Suppressor macrophage treated with lipopolysaccharide for 4 hours (primary cell): ENCODE measurements around the gene COA8.
A peak's percentile ranks its signal among the peaks of the same experiment; 100 is the strongest.

Experiments used
- DNase-seq: peaks from one replicate; pipeline ENCODE4 v3.0.0-alpha.2; 2020

COA8 gene

GRCh38 chr14:103538291-103539055 is 24.3 kb upstream of the COA8 start:
- no peak for DNase-seq

- DNase-seq: no peak
Measured at GRCh38 chr14:103539056-103539825, 23.5 kb upstream of the COA8 start.

- DNase-seq: no peak
Measured at GRCh38 chr14:103540821-103541708, 21.7 kb upstream of the COA8 start.

GRCh38 chr14:103541709-103542604 is 20.8 kb upstream of the COA8 start:
- no peak for DNase-seq

- DNase-seq: no peak
Measured at GRCh38 chr14:103542605-103543088, 20.1 kb upstream of the COA8 start.

- DNase-seq: no peak
Measured at GRCh38 chr14:103543140-103543539, 19.6 kb upstream of the COA8 start.

- DNase-seq: no peak
Measured at GRCh38 chr14:103543721-103544387, 18.9 kb upstream of the COA8 start.

GRCh38 chr14:103544388-103545218 is 18.2 kb upstream of the COA8 start:
- DNase-seq: no peak

- DNase-seq: no peak
Measured at GRCh38 chr14:103545219-103545914, 17.4 kb upstream of the COA8 start.

- DNase-seq: no peak
Measured at GRCh38 chr14:103545915-103546651, 16.7 kb upstream of the COA8 start.

GRCh38 chr14:103546652-103547454 is 15.9 kb upstream of the COA8 start:
- peak; percentile 58 for DNase-seq

GRCh38 chr14:103547455-103547940 is 15.3 kb upstream of the COA8 start:
- DNase-seq: no peak

GRCh38 chr14:103547941-103548462 is 14.8 kb upstream of the COA8 start:
- DNase-seq: no peak

GRCh38 chr14:103548463-103549351 is 14.1 kb upstream of the COA8 start:
- DNase-seq: no peak

GRCh38 chr14:103549361-103550311 is 13.1 kb upstream of the COA8 start:
- DNase-seq: no peak
